Nephron progenitor cell (in vitro differentiated cells): Measurements from ENCODE around the gene TIGD1.

Experiments
- DNase-seq: peaks from one replicate; pipeline ENCODE4 v3.0.0; 2021
- H3K27ac Mint-ChIP-seq: 2 replicates; pipeline ENCODE4 v1.8.0; 2021; ENCODE audit warnings: mild to moderate bottlenecking, moderate library complexity, mixed read lengths
- H3K27me3 Mint-ChIP-seq: 2 replicates; pipeline ENCODE4 v1.8.0; 2021; ENCODE audit warnings: mild to moderate bottlenecking, low read depth, mixed read lengths; ENCODE audit not compliant: poor library complexity
- H3K36me3 Mint-ChIP-seq: 2 replicates; pipeline ENCODE4 v1.8.0; 2021; ENCODE audit warnings: low read depth, mixed read lengths
- H3K4me1 Mint-ChIP-seq: 2 replicates; pipeline ENCODE4 v1.8.0; 2021; ENCODE audit warnings: mixed read lengths
- H3K4me3 Mint-ChIP-seq: 2 replicates; pipeline ENCODE4 v1.8.0; 2021; ENCODE audit warnings: mild to moderate bottlenecking, moderate library complexity, mixed read lengths
- H3K9me3 Mint-ChIP-seq: 2 replicates; pipeline ENCODE4 v1.8.0; 2021; ENCODE audit warnings: mild to moderate bottlenecking, moderate library complexity, mixed read lengths
- CTCF ChIP-seq: fragments of 200-600 bp; sonication (generic); IDR thresholded peaks from 2 replicates; pipeline ENCODE4 v1.5.0; 2021; ENCODE audit warnings: antibody characterized with exemption

The TIGD1 gene

GRCh38 chr2:232540441-232541041, 9.8 kb downstream of the TIGD1 start:
- peaks cover 24% of the 10 kb centered on the region for H3K36me3 Mint-ChIP-seq
- DNase-seq = no peak
- H3K4me1 Mint-ChIP-seq = peaks cover 55% of the 10 kb centered on the region
- peak overlapping the region; percentile 39 for H3K27ac Mint-ChIP-seq
- peak overlapping the region; percentile 28 for H3K4me3 Mint-ChIP-seq
- TF ChIP-seq CTCF = no peak
- no peaks in the 10 kb centered on the region for H3K27me3 Mint-ChIP-seq
- H3K9me3 Mint-ChIP-seq = peaks cover 8% of the 10 kb centered on the region

- TF ChIP-seq CTCF = no peak
- peak; percentile 65 for DNase-seq
- H3K9me3 Mint-ChIP-seq = peaks cover 8% of the 10 kb centered on the region
- no peaks in the 10 kb centered on the region for H3K27me3 Mint-ChIP-seq
- peaks cover 16% of the 10 kb centered on the region for H3K36me3 Mint-ChIP-seq
- peak within 1 kb of the TSS; percentile 64 for H3K4me3 Mint-ChIP-seq
- peaks cover 62% of the 10 kb centered on the region for H3K4me1 Mint-ChIP-seq
- peak within 1 kb of the TSS; percentile 74 for H3K27ac Mint-ChIP-seq
Measured at GRCh38 chr2:232539298-232540231, 10.8 kb downstream of the TIGD1 start, which contains the start of gene CHRNG. Gene CHRNG, plus strand, starts transcription at chr2:232539692. Its CDS starts 56 bp downstream, at chr2:232539748.

- Mint-ChIP-seq H3K4me3 (peak overlapping the region; percentile 64), H3K27ac (peak overlapping the region; percentile 65), H3K4me1 (peaks cover 71% of the 10 kb centered on the region), H3K36me3 (peaks cover 10% of the 10 kb centered on the region), H3K27me3 (no peaks in the 10 kb centered on the region), H3K9me3 (peaks cover 8% of the 10 kb centered on the region)
- DNase-seq = no peak
- TF ChIP-seq CTCF = no peak
Measured at GRCh38 chr2:232538671-232539070, 11.7 kb downstream of the TIGD1 start.

GRCh38 chr2:232537499-232537898, 12.9 kb downstream of the TIGD1 start:
- no peak for DNase-seq
- TF ChIP-seq CTCF = no peak

GRCh38 chr2:232537079-232537478, 13.3 kb downstream of the TIGD1 start:
- H3K27ac Mint-ChIP-seq = no peak overlapping the region
- H3K4me1 Mint-ChIP-seq = peaks cover 73% of the 10 kb centered on the region
- DNase-seq = no peak
- H3K36me3 Mint-ChIP-seq = peaks cover 7% of the 10 kb centered on the region
- no peaks in the 10 kb centered on the region for H3K27me3 Mint-ChIP-seq
- H3K9me3 Mint-ChIP-seq = peaks cover 8% of the 10 kb centered on the region
- no peak overlapping the region for H3K4me3 Mint-ChIP-seq
- peak; percentile 32 for TF ChIP-seq CTCF

More at GRCh38 chr2:232537499-232537898, 12.9 kb downstream of the TIGD1 start:
- Mint-ChIP-seq H3K4me3 (no peak overlapping the region), H3K9me3 (peaks cover 8% of the 10 kb centered on the region), H3K4me1 (peaks cover 76% of the 10 kb centered on the region), H3K36me3 (peaks cover 7% of the 10 kb centered on the region), H3K27me3 (no peaks in the 10 kb centered on the region), H3K27ac (no peak overlapping the region)
